Left cardiac atrium (tissue), 4 donors: ENCODE data around the gene PCBP3. TPM values are rescaled to one million over a fixed set of nuclear protein-coding genes. Genes with fewer than 3 reads are reported as not detected.

Experiments
- ATAC-seq, 2 donors: fragments of 200-7000 bp; cut with Tn5 transposase; one replicate each; pipeline ENCODE4 v1.9.1; 2020; ENCODE audit warnings: mild to moderate bottlenecking in 2 of 2, moderate library complexity in 2 of 2
- DNase-seq: peaks from one replicate; pipeline ENCODE4 v3.0.0-alpha.2; 2020
- intact Hi-C, 2 donors: fragments of 100-400 bp; cut with DNase I; formaldehyde crosslinking; loops; one replicate each; pipeline versions ENCODE4 v1.14.1 to v1.15.1; 2022 to 2023
- total RNA-seq, 2 donors: library from RNA; stranded (reverse); fragmentation: NEBNext Ultra II Directional; extraction: Animal tissue kit (Norgen Biotek cat#: 25700); gene quantifications; one replicate each; pipeline ENCODE4 v1.2.1, GENCODE V29; 2021
- donor health status: DM: no; HTN: yes; CAD: no.
- donor health status: DM: no; HTN: yes; CAD: no; lungs with severe emphysema.
- donor health status: DM: yes; HTN: yes; CAD: no.
- donor health status: Dilated cardiomyopathy.

Gene PCBP3
- total RNA-seq, 2 donors from 2014 or later = 5.8 to 5.9 TPM

DNA sequence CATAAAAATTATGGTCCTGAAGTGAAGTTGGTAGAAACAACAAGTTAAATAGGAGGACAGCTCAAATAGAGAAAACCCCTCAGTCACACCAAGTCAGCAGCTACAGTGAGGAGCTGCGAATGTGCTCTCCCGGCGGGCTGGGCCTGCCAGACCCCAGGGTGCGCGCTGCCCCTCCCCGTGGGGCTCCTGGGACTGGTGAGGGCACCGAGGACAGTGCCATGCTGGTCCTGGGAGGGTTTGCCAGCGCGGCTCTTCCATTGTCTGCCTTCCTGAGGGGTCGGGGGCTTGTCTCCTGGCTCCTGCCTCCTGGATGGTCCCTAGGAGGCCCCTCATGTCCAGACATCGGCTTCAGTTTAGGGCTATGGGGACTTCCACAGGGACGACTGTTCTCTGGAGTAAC lies 121.8 kb downstream of the PCBP3 start:
- intact Hi-C loops = no loop called here
- no peak for DNase-seq
- no peak for ATAC-seq

DNA sequence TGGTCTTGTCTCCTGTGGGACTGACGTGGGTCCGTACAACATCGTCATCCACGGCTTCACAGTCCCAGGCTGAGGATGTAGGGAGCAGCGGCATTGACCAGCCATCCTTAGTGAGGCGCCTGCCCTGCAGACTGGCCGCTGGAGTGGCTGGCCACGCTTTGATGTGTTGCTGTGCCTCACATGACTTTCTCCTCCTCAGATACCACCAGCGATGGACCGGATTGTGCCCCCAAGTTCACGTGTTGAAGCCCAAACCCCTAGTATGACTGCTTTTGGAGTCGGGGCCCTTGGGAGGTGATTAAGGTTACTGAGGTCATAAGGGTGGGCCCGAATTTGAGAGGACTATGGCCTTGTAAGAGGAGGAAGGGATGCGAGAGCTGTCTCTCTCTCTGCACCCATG lies 122.5 kb downstream of the PCBP3 start:
- ATAC-seq = no peak
- DNase-seq = no peak
- intact Hi-C loops = no loop called here

DNA sequence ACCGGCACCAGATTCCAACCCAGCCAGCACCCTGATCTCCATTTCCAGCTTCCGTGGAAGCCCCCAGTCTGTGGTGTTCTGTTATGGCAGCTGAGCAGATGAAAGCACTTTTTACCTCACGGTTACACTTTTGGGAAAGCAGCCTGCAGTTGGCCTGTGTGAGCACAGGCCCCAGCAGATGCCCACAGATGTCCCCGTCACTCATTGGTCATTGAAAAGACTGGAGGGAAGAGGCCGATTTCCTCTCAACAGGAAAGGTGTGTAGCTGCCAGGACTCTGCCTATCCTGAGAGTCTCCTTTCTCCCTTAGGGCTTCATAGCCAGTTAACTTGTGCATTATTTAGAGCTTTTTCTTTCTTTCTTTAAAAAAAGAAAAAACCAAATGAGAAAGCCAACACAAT lies 123.0 kb downstream of the PCBP3 start:
- DNase-seq (no peak), ATAC-seq (no peak)
- intact Hi-C loops = no loop called here

DNA sequence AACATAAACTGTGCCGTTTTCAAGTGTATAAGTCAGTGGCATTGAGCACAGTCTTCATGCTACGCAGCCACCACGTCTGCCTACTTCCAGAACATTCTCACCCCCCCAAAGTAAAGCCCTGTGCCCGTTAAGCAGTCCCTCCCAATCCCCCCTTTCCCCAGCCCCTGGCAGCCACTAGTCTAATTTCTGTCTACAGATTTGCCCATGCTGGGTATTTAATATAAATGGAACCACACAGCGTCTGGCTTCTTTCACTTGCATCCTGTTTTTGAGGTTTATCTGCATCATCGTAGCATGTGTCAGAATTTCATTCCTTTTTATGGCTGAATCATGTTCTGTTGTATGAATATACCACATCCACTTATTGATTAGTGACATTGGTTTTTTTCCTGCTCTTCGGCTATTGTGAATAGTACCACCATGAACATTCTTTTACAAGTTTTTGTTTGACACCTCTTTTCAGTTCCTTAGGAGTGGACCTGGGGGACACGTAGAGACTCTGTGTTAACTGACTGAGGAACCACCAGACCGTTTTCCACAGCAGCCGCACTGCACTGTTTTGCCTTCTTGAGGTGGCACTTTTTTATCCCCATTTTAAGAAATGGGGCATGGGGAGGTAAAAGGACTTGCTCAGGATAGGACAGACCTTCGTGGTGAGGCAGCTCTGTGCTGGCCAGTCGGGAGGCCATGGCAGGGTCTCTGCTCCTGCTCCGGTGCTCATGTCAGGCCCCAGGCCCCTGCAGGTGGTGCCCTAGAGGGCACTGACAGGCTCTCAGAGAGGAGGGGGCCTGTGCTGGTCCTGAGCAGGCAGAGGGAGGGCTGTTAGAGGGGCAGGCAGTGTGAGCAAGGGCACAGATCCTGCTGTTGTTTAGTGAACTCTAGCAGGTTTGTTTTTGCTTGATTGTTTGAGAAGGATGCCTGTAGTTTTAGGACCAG lies 123.8 kb downstream of the PCBP3 start:
- DNase-seq (no peak), ATAC-seq (no peak)
- intact Hi-C loops = no loop called here

DNA sequence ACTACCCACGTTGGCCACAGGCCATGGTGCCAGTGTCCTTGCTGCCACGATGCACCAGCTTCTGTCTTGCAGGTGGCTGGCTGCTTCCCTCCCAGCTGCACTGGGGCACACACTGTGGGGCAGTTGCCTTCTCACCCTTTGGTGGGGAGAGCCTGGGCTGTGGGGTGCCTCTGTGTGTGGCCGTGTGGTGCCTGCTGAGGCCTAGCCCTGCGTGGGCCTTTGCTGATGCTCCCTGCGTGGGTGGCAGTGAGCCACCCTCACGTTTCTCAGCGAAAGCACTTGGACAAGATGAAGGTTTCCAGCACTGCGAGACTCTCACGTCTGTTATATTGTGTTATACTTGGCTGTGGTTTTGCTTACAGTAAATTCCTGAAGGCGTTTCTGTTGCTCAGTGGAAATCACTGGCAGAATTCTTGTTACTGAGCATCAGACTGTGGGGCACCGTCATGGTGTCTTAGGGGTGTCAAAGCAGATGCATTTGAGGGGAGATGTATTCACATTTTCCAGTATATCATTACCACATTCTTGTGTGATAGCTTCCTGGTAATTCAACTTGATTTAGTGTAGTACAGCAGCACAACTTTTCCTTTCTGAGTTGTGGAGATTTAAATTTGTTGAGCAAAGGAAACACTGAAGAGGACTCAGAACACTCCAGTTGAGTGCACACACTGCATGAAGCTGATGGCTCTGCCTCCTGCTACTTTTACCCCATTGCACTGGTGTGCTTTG lies 124.7 kb downstream of the PCBP3 start:
- ATAC-seq = peak in 1 of 2 donors; percentile 33
- no peak for DNase-seq
- intact Hi-C loops = no loop called here

DNA sequence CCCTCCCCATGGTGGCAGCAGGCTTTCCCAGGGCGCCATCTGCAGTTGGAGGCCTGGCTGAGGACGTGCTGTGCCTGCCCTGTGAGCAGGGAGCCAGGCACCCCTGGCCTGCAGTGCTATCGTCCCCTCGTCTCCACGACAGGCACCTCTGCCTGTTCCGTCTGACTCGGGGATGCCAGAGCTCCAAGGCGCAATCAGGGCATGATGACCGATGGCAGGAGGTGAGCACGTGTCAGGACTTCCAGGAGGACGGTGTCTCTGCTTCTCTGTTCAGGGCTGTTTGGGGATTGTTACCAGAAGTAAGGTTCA lies 125.2 kb downstream of the PCBP3 start:
- ATAC-seq (no peak), DNase-seq (no peak)
- intact Hi-C loops = no loop called here

DNA sequence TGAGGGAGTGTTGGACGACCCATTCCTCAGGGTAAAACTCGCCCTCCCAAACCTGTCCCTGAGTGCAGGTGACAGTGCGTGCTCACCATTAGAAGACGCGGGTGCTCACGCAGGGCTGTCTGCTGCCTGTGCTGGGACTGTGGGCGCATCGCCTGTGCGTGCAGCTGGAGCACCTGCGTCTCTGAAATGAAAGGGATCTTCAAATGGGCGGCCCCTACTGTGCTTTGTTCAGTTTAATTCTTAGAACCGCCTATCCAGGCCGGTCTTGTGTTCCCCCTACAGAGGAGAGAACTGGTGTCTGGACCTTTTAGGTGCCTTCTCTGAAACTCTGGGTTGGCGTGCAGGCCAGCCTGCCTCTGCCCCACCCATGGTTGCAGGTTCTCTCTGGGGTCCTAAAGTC lies 125.8 kb downstream of the PCBP3 start:
- intact Hi-C loops = no loop called here
- DNase-seq (no peak), ATAC-seq (no peak)

DNA sequence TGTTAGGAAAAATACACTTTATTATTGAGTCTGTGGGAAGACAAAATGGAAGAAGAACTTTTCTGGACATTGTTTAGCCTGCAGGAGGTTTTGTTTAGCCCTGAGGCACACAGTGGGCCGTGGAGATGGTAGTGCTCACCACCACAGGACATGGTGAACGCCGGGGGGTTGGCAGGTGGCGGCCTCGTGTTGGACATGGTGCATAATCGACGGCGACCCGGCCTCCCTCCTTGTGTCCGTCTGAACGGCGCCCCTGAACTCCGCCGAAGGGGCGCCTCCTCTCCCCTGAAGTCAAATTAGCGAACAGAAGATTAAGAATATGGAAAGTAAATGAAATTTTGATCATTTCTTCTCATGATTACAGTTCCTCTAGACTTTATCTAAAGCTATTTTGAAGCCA lies 126.4 kb downstream of the PCBP3 start:
- ATAC-seq (no peak), DNase-seq (no peak)
- intact Hi-C loops = no loop called here

DNA sequence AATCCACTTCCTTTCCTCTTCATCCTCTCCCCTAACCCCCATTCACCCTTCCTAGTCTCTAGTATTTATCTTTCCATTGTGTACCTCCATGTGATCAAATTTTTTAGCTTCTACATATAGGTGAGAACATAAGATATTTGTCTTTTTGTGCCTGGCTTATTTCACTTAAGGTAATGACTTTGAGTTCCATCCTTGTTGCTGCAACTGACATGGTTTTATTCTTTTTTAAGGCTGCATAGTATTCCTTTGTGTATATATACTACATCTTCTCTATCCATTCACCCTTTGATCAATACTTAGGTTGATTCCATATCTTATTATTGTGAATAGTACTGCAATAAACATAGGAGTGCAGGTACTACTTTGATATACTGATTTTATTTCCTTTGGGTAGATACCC lies 128.7 kb downstream of the PCBP3 start:
- intact Hi-C loops = no loop called here
- DNase-seq = no peak
- no peak for ATAC-seq

DNA sequence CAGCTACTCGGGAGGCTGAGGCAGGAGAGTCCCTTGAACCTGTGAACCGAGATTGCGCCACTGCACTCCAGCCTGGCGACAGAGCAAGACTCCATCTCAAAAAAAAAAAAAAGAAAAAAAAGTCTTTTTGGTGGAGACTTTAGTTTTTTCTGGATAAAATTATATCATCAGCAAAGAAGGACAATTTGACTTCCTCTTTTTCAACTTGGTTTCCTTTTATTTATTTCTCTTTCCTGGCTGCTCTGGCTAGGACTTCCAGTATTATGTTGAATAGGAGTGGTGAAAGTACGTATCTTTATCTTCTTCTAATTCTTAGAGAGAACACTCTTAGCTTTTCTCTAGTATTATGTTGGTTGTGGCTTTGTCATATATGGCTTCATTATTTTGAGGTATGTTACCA lies 130.8 kb downstream of the PCBP3 start:
- intact Hi-C loops = no loop called here
- no peak for ATAC-seq
- DNase-seq = no peak

DNA sequence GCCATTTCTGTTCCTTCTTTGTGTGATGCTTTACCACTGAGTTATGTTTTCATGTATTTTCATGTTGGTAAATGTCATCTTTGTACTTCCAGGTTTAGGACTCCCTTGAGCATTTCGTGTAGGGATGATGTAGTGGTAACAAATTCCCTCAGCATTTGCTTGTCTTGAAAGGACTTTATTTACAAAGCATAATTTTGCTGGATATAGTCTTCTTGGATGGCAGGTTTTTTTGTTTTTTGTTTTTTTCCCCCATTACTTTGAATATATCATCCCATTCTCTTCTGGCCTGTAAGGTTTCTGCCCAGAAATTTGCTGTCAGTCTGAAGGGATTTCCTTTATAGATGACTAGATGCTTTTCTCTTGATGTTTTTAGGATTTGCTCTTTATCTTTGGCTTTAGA lies 133.4 kb downstream of the PCBP3 start:
- no peak for DNase-seq
- ATAC-seq = no peak
- intact Hi-C loops = no loop called here

DNA sequence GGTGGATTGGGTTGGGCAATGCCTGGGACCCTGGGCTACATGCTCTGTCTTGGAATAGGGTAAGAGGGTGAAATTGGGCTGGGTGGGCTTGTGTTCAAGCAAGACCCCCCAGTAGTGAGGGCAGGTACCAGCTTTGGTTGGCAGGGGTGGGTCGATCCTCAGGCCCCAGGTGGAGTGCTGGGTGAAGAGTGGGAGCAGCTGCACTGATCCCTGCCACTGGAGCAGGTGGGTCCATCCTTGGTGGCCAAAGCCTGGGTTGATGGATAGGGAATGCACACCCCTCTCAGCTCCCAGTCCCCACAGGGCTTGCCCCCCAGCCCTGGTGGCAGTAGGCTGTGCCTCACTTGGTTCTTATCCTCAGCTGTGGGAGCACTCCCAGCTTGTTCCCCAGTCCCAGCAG lies 135.2 kb downstream of the PCBP3 start:
- ATAC-seq (no peak), DNase-seq (no peak)
- intact Hi-C loops = no loop called here

DNA sequence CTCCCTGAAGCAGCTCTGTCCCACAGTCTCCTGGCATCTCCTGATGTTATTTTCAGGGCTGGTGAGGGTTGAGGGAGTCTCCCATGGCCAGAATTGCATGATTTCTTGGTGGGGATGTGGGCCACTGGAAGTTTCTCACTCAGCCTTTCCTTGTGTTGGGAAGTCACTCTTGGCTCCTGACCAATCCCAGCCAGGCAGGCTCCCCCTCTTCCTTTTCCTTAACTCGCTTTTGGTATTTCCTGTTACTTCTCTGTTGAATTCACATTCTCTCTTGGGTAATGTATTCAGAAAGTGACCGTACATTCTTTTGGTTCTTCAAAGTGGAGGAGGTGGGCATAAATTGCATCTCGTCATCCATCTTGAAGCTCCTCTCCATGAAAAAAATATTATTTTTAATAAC lies 135.7 kb downstream of the PCBP3 start:
- DNase-seq (no peak), ATAC-seq (no peak)
- intact Hi-C loops = no loop called here

DNA sequence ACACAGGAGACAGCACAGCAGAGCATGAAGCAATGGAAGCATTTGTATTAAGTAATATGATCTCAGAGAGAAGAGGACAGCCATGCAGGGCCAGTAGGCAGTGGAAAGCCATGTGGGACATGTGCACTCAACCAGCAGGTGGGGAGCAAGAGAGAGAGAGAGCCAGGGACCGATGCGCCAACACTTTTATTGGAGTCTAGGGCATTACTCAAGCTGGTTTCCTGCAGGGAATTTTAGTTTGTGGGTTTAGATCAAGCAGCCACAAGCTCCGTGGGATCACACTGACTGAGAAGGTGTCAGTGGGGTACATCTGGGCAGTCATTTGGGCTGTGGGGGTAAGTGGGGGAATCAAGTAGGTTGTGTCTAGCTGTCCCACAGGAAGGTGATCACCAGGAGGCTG lies 137.1 kb downstream of the PCBP3 start:
- DNase-seq (no peak), ATAC-seq (no peak)
- intact Hi-C loops = no loop called here

DNA sequence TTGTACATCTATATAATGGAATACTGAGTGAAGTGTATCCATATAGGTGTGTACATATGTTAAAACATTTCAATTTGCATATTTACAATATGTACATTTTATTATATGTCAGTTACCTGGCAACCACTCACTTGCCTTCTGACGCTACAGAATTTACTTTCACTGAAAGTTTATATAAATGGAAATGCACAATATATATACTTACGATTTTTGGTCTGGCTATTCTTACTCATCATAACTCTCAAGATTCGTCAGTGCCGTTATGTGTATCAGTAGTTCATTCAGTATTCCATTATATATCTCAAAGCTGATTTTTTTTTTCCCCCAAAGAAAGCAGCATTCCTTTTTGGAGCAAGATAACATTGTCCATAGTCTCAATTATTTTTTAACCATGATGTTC lies 138.2 kb downstream of the PCBP3 start:
- intact Hi-C loops = no loop called here

DNA sequence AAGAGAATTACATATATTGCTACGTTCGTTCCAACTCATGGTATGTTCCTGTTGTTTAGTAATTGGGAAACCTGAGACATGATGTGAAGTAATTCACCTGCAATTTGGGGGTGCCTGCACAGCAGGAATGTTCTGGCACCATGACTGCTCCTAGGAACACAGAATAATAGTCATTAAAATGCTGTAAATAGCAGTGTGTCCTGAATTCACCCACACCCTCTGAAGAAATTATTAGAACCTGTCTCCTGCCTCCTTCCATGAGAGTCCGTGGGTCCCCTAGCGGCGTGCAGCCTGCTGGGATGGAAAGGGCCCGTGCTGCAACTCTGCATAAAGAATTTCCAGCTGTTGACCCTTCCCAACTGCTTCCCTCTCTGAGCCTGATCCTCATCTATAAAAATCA lies 143.1 kb downstream of the PCBP3 start:
- intact Hi-C loops = no loop called here
- DNase-seq (no peak), ATAC-seq (no peak)

More for the DNA sequence above, 138.2 kb downstream of the PCBP3 start:
- no peak for ATAC-seq
- no peak for DNase-seq

DNA sequence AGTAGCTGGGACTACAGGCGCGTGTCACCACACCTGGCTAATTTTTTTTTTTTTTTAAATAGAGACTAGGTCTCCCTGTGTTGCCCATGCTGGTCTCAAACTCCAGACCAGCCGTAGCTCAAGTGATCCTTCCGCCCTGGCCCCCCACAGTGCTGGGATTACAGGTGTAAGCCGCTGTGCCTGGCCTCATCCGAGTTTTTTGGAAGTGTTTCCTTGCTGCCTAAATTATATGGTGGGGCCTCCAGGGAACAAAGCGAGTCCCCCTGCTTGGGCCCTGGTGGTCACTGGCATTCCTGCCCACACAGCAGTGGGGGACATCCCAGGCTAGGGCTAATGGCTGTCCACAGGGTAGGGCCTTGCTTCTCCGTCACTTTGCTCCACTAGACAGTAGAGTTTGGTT lies 143.8 kb downstream of the PCBP3 start:
- ATAC-seq = no peak
- DNase-seq = no peak
- intact Hi-C loops = no loop called here

DNA sequence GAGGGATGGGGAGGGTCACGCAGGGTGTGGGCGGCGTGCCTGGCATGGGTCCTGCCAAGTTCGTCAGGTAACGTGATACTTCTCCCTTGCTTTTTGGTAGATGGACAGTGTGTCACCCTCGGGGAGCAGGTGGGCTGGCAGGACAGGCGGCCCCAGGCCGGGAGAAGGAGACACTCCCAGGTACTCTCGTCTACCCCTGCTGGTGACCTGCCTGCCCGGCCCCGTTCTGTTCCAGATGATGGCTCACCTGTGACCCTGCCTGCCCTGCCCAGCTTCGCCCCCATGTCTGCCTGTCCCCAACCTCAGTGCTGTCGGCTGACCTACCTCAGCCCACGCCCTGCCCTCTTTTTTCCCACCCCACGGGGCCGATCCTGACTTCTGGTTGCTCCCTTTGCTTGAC lies 144.7 kb downstream of the PCBP3 start:
- DNase-seq = no peak
- no peak for ATAC-seq
- intact Hi-C loops = no loop called here

DNA sequence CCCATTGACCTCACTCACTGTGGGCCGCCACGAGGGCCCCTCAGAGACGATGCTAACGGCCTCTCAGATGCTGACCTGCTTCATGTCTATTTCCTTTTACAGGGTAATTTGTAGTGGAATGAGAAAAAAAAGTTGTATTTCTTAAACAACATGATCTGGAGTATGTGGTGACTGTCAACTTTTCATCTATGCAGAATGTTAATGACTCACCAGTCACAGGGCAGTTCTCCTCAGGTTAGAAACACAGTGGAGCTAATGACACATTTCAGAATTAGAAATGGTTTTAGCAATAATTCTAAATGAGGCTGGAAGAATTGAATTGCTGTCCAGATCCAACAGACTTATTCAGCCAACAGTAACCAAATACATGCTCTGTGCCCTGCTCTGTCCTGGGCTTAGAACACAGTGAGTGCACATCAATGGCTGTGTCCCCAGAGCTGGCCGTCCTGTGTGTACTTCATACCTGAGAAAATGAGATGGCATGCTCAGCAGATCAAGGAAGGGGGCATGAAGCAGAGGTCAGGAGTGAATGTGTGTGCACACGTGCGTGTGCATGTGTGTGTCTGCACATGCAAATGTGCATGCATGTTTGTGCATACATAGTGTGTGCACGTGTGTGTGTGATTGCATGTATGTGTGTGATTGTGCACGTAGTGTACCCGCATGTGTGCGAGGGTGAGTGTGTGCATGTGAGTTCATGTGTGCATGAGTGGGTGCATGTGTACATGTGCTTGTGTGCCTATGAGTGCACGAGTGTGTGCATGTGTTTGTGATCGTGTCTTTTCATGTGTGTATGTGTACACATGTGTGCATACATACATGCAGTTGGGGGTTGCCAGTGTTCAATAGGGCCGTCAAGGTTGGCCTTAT lies 145.3 kb downstream of the PCBP3 start:
- no peak for ATAC-seq
- intact Hi-C loops = no loop called here
- DNase-seq = no peak

DNA sequence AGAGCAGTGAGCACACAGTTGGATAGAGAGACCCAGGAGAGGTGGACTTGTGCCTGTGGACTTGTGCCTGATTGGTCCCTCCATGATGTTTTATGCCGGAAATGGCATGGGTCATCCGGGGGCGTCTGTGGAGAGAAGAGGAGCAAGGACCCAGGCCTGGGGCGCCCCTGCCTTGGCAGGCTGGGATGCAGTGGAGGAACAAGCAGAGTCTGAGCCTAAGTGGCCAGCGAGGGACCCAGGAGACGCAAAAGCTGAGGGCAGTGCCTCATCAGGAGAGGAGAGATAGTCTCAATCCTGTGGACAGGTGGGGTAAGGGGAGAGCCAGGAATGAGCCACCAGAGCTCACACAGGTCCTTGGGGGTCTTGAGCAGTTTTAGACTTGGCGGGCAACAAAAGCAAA lies 146.9 kb downstream of the PCBP3 start:
- DNase-seq = no peak
- intact Hi-C loops = no loop called here
- no peak for ATAC-seq
